Measurements from ENCODE around the gene POLE. TPM values are rescaled to one million over a fixed set of nuclear protein-coding genes. Genes with fewer than 3 reads are reported as not detected.

The POLE gene
- total RNA-seq, 4 donors from 2014 or later = 19.2 to 28.1 (median 23.9) TPM

DNA sequence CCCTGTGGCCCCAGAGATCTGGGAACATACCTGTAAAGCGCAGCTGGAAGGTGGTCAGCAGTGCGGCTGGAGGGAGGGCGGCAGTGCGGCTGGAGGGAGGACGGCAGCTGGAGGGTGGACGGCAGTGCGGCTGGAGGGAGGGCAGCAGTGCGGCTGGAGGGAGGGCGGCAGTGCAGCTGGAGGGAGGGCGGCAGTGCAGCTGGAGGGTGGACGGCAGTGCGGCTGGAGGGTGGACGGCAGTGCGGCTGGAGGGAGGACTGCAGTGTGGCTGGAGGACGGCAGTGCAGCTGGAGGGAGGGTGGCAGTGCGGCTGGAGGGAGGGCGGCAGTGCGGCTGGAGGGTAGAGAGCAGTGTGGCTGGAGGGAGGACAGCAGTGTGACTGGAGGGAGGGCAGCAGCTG is 100.2 kb downstream of the POLE start:
- Histone ChIP-seq H3K4me1 (no peaks in the 10 kb centered on the region), H3K36me3 (no peaks in the 10 kb centered on the region), H3K9me3 (no peaks in the 10 kb centered on the region), H3K27ac (no peak overlapping the region), H3K4me3 (replicated peaks in 1 of 3) (no peak overlapping the region), H3K27me3 (no peaks in the 10 kb centered on the region)
- DNase-seq = no peak
- WGBS, 2 donors = 82 to 93% methylated on average over 18 of the region's 18 CpGs
- intact Hi-C loops (cut with DNase I) = no loop called here
- no peak for TF ChIP-seq POLR2A (IDR thresholded peaks at IDR 0.05)
- TF ChIP-seq, protein P1, sequence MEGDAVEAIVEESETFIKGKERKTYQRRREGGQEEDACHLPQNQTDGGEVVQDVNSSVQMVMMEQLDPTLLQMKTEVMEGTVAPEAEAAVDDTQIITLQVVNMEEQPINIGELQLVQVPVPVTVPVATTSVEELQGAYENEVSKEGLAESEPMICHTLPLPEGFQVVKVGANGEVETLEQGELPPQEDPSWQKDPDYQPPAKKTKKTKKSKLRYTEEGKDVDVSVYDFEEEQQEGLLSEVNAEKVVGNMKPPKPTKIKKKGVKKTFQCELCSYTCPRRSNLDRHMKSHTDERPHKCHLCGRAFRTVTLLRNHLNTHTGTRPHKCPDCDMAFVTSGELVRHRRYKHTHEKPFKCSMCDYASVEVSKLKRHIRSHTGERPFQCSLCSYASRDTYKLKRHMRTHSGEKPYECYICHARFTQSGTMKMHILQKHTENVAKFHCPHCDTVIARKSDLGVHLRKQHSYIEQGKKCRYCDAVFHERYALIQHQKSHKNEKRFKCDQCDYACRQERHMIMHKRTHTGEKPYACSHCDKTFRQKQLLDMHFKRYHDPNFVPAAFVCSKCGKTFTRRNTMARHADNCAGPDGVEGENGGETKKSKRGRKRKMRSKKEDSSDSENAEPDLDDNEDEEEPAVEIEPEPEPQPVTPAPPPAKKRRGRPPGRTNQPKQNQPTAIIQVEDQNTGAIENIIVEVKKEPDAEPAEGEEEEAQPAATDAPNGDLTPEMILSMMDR (IDR thresholded peaks at IDR 0.05) = no peak

DNA sequence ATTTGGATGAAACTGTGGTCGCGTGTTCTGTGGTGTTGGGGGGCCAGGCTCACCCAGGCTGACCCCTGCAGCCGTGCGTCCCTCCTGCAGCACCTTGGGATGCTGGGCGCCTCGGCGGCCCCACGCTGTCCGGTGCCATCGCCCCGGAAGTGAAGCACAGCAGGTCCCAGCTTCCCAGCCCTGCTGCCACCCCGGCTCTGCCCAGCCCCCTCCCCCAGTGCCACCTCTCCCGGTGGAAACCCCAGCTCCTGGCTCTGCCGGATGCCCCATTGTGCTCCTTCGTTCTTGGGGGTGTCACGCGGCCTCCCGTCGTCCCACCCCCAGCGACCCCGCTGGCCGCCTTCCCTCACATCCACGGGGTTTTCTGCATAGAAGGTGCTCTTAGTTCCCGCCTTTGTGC is 102.0 kb downstream of the POLE start:
- H3K36me3 ChIP-seq = no peaks in the 10 kb centered on the region
- intact Hi-C loops (cut with DNase I) = no loop called here
- H3K27me3 ChIP-seq = no peaks in the 10 kb centered on the region
- WGBS, 2 donors = 77 to 84% methylated on average over 24 of the region's 24 CpGs
- DNase-seq = no peak
- TF ChIP-seq POLR2A (IDR thresholded peaks at IDR 0.05) = no peak
- TF ChIP-seq, protein P1 (IDR thresholded peaks at IDR 0.05) = no peak
- no peaks in the 10 kb centered on the region for H3K4me1 ChIP-seq
- no peaks in the 10 kb centered on the region for H3K9me3 ChIP-seq
- no peak overlapping the region for H3K27ac ChIP-seq
- no peak overlapping the region for H3K4me3 ChIP-seq (replicated peaks in 1 of 3)

GRCh38 chr12:132584429-132584828 is 102.7 kb downstream of the POLE start:
- no peak for DNase-seq

GRCh38 chr12:132583736-132584135 is 103.4 kb downstream of the POLE start:
- H3K4me3 ChIP-seq (replicated peaks in 1 of 3) = no peak overlapping the region
- H3K9me3 ChIP-seq = no peaks in the 10 kb centered on the region
- no peak for DNase-seq
- no peaks in the 10 kb centered on the region for H3K4me1 ChIP-seq
- no peak overlapping the region for H3K27ac ChIP-seq
- intact Hi-C loops (cut with DNase I) = no loop called here
- no peaks in the 10 kb centered on the region for H3K36me3 ChIP-seq
- no peak for TF ChIP-seq POLR2A (IDR thresholded peaks at IDR 0.05)
- TF ChIP-seq, protein P1 (IDR thresholded peaks at IDR 0.05) = no peak
- 80 to 82% methylated on average over 21 to 23 of the region's 29 CpGs for whole genome bisulfite sequencing, 2 donors
- H3K27me3 ChIP-seq = no peaks in the 10 kb centered on the region

More at GRCh38 chr12:132584429-132584828, 102.7 kb downstream of the POLE start:
- no peak overlapping the region for H3K4me3 ChIP-seq (replicated peaks in 1 of 3)
- no peaks in the 10 kb centered on the region for H3K9me3 ChIP-seq
- 93 to 94% methylated on average over 8 to 14 of the region's 14 CpGs for WGBS, 2 donors
- no peak for TF ChIP-seq POLR2A (IDR thresholded peaks at IDR 0.05)
- TF ChIP-seq, protein P1 (IDR thresholded peaks at IDR 0.05) = no peak
- no peak overlapping the region for H3K27ac ChIP-seq
- no peaks in the 10 kb centered on the region for H3K27me3 ChIP-seq
- intact Hi-C loops (cut with DNase I) = no loop called here
- no peaks in the 10 kb centered on the region for H3K4me1 ChIP-seq
- H3K36me3 ChIP-seq = no peaks in the 10 kb centered on the region

GRCh38 chr12:132583411-132583710 is 103.8 kb downstream of the POLE start:
- Histone ChIP-seq H3K27me3 (no peaks in the 10 kb centered on the region), H3K4me1 (no peaks in the 10 kb centered on the region), H3K9me3 (no peaks in the 10 kb centered on the region), H3K36me3 (no peaks in the 10 kb centered on the region), H3K27ac (no peak overlapping the region), H3K4me3 (replicated peaks in 1 of 3) (no peak overlapping the region)
- intact Hi-C loops (cut with DNase I) = no loop called here
- DNase-seq = no peak
- WGBS, 2 donors = 77 to 81% methylated on average over 6 to 19 of the region's 50 CpGs
- TF ChIP-seq, protein P1 (IDR thresholded peaks at IDR 0.05) = no peak
- no peak for TF ChIP-seq POLR2A (IDR thresholded peaks at IDR 0.05)

All from thyroid gland (tissue), 4 donors.